GM19438 (cell line): ENCODE results near the gene ERGIC1.

Experiments used
- ATAC-seq: cut with Tn5 transposase; IDR thresholded peaks from one replicate; pipeline ENCODE4 v1.9.1; 2021; ENCODE audit warnings: low read depth; ENCODE audit not compliant: unreplicated experiment

ERGIC1 gene

GRCh38 chr5:172898218-172898842 is 64.3 kb downstream of the ERGIC1 start:
- no peak for ATAC-seq

GRCh38 chr5:172898843-172899369 is 64.9 kb downstream of the ERGIC1 start:
- ATAC-seq = no peak

GRCh38 chr5:172899436-172899835 is 65.4 kb downstream of the ERGIC1 start:
- ATAC-seq = no peak

GRCh38 chr5:172901012-172901780 is 67.1 kb downstream of the ERGIC1 start:
- ATAC-seq = no peak

GRCh38 chr5:172901788-172902496 is 67.9 kb downstream of the ERGIC1 start:
- no peak for ATAC-seq

- no peak for ATAC-seq
Observed at GRCh38 chr5:172902497-172903472, 68.7 kb downstream of the ERGIC1 start.

GRCh38 chr5:172903790-172904189 is 69.7 kb downstream of the ERGIC1 start:
- ATAC-seq = no peak

- no peak for ATAC-seq
Observed at GRCh38 chr5:172904312-172904642, 70.2 kb downstream of the ERGIC1 start.

GRCh38 chr5:172904643-172905345 is 70.7 kb downstream of the ERGIC1 start:
- no peak for ATAC-seq

- ATAC-seq = no peak
Observed at GRCh38 chr5:172905346-172906140, 71.5 kb downstream of the ERGIC1 start.

GRCh38 chr5:172906436-172906835 is 72.4 kb downstream of the ERGIC1 start:
- ATAC-seq = no peak

- ATAC-seq = no peak
Observed at GRCh38 chr5:172906888-172907287, 72.8 kb downstream of the ERGIC1 start.

- no peak for ATAC-seq
Observed at GRCh38 chr5:172907657-172908056, 73.6 kb downstream of the ERGIC1 start.

GRCh38 chr5:172908662-172909061 is 74.6 kb downstream of the ERGIC1 start:
- no peak for ATAC-seq

GRCh38 chr5:172909931-172910502 is 76.0 kb downstream of the ERGIC1 start:
- no peak for ATAC-seq

- no peak for ATAC-seq
Observed at GRCh38 chr5:172910828-172911627, 77.0 kb downstream of the ERGIC1 start.

GRCh38 chr5:172911628-172911880 is 77.5 kb downstream of the ERGIC1 start:
- no peak for ATAC-seq

- no peak for ATAC-seq
Observed at GRCh38 chr5:172911976-172912375, 77.9 kb downstream of the ERGIC1 start.
